Measurements from ENCODE around the gene MYMK. TPM values are rescaled to one million over a fixed set of nuclear protein-coding genes. Genes with fewer than 3 reads are reported as not detected.
A peak's percentile ranks its signal among the peaks of the same experiment; 100 is the strongest.

The MYMK gene
- total and polyA plus RNA-seq, 2 of the 13 experiments (the other 11 are each of a cell fraction or from before 2014, with no cell fraction given) = not detected

GRCh38 chr9:133563291-133563796, 38.6 kb upstream of the MYMK start:
- in situ Hi-C loops (cut with HindIII; ENCODE audit: extremely low pct_ligation_motif_present, low pct_unique_long_range_greater_than_20kb) = no loop called here
- FAIRE-seq (no peak), DNase-seq (ENCODE audit: low spot score) (no peak), ATAC-seq (peak; percentile 22; the same call in 1 of the 3 replicates)
- Histone ChIP-seq H4K20me1 (ENCODE audit: insufficient read depth, low read length) (no peaks in the 10 kb centered on the region), H3K27ac (ENCODE audit: extremely low read length, insufficient read depth, low read length) (no peak overlapping the region), H3K4me2 (ENCODE audit: low read depth, low read length) (no peak overlapping the region; the same call in 1 of the 2 replicates), H3K4me3 (replicated peaks in 1 of 3; ENCODE audit: insufficient read depth in 1 of 3, low read depth in 2 of 3, low read length in 3 of 3) (no peak overlapping the region), H3K9ac (ENCODE audit: insufficient read depth, low read depth, low read length) (no peak overlapping the region), H2AFZ (ENCODE audit: low read length) (no peak overlapping the region), H3K9me3 (ENCODE audit: low read length) (no peaks in the 10 kb centered on the region), H3K36me3 (replicated peaks in 1 of 2; ENCODE audit: control insufficient read depth in 1 of 2, insufficient read depth in 2 of 2, low read length in 2 of 2) (no peaks in the 10 kb centered on the region), H3K79me2 (ENCODE audit: insufficient read depth, low read length) (no peaks in the 10 kb centered on the region), H3K27me3 (ENCODE audit: control insufficient read depth in 1 of 2, insufficient read depth in 2 of 2, low read length in 2 of 2) (no peaks in the 10 kb centered on the region), H3K4me1 (ENCODE audit: insufficient read depth, low read length) (peaks cover 14% of the 10 kb centered on the region)
- TF ChIP-seq HES4 (CRISPR knock-in tag; IDR thresholded peaks at IDR 0.05; ENCODE audit: borderline replicate concordance) = no peak
- no peak for TF ChIP-seq FOXO1 (CRISPR knock-in tag; IDR thresholded peaks at IDR 0.05)
- WGBS (ENCODE audit: low lambda C conversion rate) = 31% methylated on average over 4 of the region's 14 CpGs
- BruUV-seq (replicated peaks) = no TSS peak
- ChIA-PET POLR2A (no interaction called here), CTCF (ENCODE audit: low intra/inter-chr PET ratio, low total read pairs) (no interaction called here)
- intact Hi-C loops (cut with micrococcal nuclease; ENCODE audit: unreplicated experiment) = no loop called here

DNA sequence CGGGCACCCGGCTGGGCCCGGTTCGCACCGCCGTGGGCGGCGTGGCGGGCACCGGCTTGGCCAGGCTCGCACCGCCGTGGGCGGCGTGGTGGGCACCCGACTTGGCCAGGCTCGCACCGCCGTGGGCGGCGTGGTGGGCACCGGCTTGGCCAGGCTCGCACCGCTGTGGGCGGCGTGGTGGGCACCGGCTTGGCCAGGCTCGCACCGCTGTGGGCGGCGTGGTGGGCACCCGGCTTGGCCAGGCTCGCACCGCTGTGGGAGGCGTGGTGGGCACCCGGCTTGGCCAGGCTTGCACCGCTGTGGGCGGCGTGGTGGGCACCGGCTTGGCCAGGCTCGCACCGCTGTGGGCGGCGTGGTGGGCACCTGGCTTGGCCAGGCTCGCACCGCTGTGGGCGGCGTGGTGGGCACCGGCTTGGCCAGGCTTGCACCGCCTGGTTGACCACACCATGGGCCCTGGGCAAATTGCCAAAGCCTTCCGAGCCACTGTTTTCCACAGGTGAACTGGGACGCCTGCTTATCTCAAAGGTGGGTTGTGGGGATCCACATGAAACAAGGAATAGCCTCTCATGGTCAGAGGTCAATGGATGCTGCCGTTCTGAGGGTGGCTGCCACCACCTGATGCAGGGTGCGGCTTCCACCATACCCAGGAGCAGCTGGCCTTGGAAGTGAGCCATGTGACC, 38.0 kb upstream of the MYMK start:
- Histone ChIP-seq H3K27me3 (ENCODE audit: control insufficient read depth in 1 of 2, insufficient read depth in 2 of 2, low read length in 2 of 2) (no peaks in the 10 kb centered on the region), H3K4me3 (replicated peaks in 1 of 3; ENCODE audit: insufficient read depth in 1 of 3, low read depth in 2 of 3, low read length in 3 of 3) (no peak overlapping the region), H3K9ac (ENCODE audit: insufficient read depth, low read depth, low read length) (no peak overlapping the region), H2AFZ (ENCODE audit: low read length) (no peak overlapping the region), H3K4me2 (ENCODE audit: low read depth, low read length) (no peak overlapping the region), H3K36me3 (replicated peaks in 1 of 2; ENCODE audit: control insufficient read depth in 1 of 2, insufficient read depth in 2 of 2, low read length in 2 of 2) (no peaks in the 10 kb centered on the region), H3K79me2 (ENCODE audit: insufficient read depth, low read length) (no peaks in the 10 kb centered on the region), H3K27ac (ENCODE audit: extremely low read length, insufficient read depth, low read length) (no peak overlapping the region), H3K9me3 (ENCODE audit: low read length) (no peaks in the 10 kb centered on the region), H3K4me1 (ENCODE audit: insufficient read depth, low read length) (peaks cover 20% of the 10 kb centered on the region), H4K20me1 (ENCODE audit: insufficient read depth, low read length) (no peaks in the 10 kb centered on the region)
- DNase-seq (ENCODE audit: low spot score) (no peak), FAIRE-seq (no peak), ATAC-seq (no peak)
- CTCF ChIA-PET (ENCODE audit: low intra/inter-chr PET ratio, low total read pairs) = no interaction called here
- 60% methylated on average over 1 of the region's 54 CpGs for WGBS (ENCODE audit: low lambda C conversion rate)
- intact Hi-C loops (cut with micrococcal nuclease; ENCODE audit: unreplicated experiment) (no loop called here), in situ Hi-C loops (cut with HindIII; ENCODE audit: extremely low pct_ligation_motif_present, low pct_unique_long_range_greater_than_20kb) (no loop called here)
- BruUV-seq (replicated peaks) = no TSS peak
- POLR2A ChIA-PET = no interaction called here
- TF ChIP-seq KDM2A (CRISPR knock-in tag; IDR thresholded peaks at IDR 0.05; ENCODE audit: borderline replicate concordance, low read depth) = no peak
- no peak for TF ChIP-seq REL (CRISPR knock-in tag; conservative IDR thresholded peaks at IDR 0.05)
- TF ChIP-seq ZNF337 (CRISPR knock-in tag; IDR thresholded peaks at IDR 0.05; ENCODE audit: borderline replicate concordance, low read depth) = no peak
- no peak for TF ChIP-seq IKZF4 (CRISPR knock-in tag; IDR thresholded peaks at IDR 0.05; ENCODE audit: borderline replicate concordance, low read depth, not compliant biosample characterization)
- TF ChIP-seq, protein P1, sequence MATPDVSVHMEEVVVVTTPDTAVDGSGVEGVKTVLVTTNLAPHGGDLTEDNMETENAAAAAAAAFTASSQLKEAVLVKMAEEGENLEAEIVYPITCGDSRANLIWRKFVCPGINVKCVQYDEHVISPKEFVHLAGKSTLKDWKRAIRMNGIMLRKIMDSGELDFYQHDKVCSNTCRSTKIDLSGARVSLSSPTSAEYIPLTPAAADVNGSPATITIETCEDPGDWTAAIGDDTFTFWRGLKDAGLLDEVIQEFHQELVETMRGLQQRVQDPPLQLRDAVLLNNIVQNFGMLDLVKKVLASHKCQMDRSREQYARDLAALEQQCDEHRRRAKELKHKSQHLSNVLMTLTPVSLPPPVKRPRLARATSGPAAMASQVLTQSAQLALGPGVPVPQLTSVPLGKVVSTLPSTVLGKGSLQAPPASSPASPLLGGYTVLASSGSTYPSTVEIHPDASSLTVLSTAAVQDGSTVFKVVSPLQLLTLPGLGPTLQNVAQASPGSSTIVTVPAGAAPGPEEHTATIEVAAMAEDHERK (CRISPR knock-in tag; IDR thresholded peaks at IDR 0.05; ENCODE audit: low read depth) = no peak
- no peak for TF ChIP-seq SYNCRIP (IDR thresholded peaks at IDR 0.05; ENCODE audit: insufficient read depth, low read depth, low read length)
- TF ChIP-seq ZNF451 (CRISPR knock-in tag; IDR thresholded peaks at IDR 0.05) = no peak
- TF ChIP-seq ONECUT2 (CRISPR knock-in tag; IDR thresholded peaks at IDR 0.05) = no peak
- no peak for TF ChIP-seq ZSCAN25 (CRISPR knock-in tag; IDR thresholded peaks at IDR 0.05)
- TF ChIP-seq FOXA3 (CRISPR knock-in tag; IDR thresholded peaks at IDR 0.05) = no peak
- no peak for TF ChIP-seq NR0B2 (CRISPR knock-in tag; IDR thresholded peaks at IDR 0.05)
- no peak for TF ChIP-seq XBP1 (CRISPR knock-in tag; IDR thresholded peaks at IDR 0.05)
- TF ChIP-seq FOXJ3 (CRISPR knock-in tag; IDR thresholded peaks at IDR 0.05; ENCODE audit: borderline replicate concordance) = no peak
